AG09319 (cell line): ENCODE data around the gene USP6.

Experiments used
- DNase-seq: peaks from one replicate; pipeline ENCODE4 v3.0.0-alpha.2; 2010; ENCODE audit warnings: low read depth; ENCODE audit errors: extremely low read depth
- TF ChIP-seq, protein P1 (sequence below): IDR thresholded peaks from 2 replicates; pipeline ENCODE4 v1.5.1; 2011; ENCODE audit warnings: low read depth, mild to moderate bottlenecking, inconsistent platforms, low read length, moderate library complexity

USP6 gene

DNA sequence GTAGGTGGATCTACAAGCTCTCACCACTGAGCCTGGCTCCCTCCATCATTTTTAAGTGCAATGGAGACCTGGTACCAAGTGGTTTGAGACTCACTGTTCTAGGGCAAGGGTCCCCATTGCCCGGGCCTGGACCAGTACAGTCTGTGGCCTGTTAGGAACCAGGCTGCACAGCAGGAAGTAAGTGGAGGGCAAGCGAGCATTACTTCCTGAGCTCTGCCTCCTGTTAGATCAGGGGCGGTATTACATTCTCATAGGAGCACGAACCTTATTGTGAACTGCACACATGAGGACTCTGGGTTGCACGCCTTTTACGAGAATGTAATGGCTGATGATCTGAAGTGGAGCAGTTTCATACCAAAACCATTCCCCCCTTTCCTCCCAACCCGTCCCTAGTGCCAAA lies 82.6 kb downstream of the USP6 start:
- DNase-seq = no peak
- TF ChIP-seq, protein P1, sequence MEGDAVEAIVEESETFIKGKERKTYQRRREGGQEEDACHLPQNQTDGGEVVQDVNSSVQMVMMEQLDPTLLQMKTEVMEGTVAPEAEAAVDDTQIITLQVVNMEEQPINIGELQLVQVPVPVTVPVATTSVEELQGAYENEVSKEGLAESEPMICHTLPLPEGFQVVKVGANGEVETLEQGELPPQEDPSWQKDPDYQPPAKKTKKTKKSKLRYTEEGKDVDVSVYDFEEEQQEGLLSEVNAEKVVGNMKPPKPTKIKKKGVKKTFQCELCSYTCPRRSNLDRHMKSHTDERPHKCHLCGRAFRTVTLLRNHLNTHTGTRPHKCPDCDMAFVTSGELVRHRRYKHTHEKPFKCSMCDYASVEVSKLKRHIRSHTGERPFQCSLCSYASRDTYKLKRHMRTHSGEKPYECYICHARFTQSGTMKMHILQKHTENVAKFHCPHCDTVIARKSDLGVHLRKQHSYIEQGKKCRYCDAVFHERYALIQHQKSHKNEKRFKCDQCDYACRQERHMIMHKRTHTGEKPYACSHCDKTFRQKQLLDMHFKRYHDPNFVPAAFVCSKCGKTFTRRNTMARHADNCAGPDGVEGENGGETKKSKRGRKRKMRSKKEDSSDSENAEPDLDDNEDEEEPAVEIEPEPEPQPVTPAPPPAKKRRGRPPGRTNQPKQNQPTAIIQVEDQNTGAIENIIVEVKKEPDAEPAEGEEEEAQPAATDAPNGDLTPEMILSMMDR = no peak

DNA sequence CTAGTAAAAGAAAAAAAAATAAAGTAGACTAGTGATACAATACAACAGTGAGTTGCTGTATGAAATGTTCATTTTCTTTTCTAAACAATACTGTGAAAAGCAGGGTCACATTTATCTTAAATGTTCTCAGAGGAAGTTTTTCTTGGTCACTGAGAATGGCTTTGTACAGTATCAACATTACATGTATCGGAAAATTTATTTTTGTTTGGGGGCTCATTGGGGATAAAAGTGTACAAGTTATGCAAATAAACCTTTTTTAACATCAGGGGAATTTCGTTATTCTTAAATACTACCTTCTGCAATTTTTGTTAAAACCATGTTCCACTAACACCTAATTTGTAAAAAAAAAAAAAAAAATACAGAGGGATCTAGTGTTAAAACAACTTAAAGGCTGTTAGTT lies 84.5 kb downstream of the USP6 start:
- no peak for DNase-seq
- TF ChIP-seq, protein P1 = no peak

DNA sequence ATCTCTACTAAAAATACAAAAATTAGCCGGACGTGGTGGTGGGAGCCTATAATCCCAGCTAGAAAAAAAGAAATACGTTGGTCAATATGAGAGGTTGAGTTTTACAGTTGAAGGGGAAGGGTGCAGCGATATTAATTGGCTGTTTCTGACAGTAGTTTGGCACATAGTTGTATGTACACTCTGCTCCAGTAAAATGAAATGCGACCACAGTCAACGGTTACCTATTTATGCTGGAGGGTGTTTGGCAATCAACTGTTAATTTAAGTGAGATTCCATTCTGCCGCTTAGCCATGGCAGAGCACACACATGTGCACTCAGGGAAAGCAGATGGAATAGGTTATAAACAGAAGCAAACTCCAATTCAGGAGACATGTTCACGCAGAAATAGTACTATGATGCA lies 85.2 kb downstream of the USP6 start:
- TF ChIP-seq, protein P1 = no peak
- DNase-seq = no peak

DNA sequence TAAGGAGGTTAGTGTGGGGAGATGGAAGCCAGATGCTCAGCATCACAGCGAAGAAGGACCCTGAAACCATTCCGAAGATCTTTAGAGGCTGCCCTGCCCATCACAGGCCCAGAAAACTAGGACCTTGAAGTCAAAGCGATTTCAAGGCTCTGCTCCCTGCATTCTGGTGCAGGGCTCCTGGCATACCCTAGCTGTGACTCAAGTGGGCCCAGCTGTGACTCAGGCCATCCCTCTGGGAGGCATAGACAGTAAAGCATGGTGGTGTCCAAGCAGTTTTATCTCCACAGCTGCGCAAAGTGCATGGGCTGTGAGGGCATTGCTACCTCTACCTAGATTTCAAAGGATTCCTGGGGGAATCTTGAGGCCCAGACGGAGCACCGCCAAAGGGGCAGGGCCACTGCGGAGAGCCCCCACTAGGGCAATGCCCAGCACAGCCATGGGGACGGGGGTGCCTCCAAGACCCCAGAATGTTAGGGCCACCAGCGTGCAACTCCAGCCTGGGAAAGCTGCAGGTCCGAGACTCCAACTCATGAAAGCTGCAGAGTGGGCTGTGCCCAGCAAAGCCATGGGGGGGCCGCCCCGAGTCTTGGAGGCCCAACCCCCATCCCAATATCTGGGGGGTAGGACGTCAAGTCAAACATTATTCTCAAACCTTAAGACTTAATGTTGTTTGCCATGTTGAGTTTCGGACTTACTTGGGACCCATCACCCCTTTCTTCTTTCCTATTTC lies 87.5 kb downstream of the USP6 start:
- TF ChIP-seq, protein P1 = no peak
- DNase-seq = no peak

DNA sequence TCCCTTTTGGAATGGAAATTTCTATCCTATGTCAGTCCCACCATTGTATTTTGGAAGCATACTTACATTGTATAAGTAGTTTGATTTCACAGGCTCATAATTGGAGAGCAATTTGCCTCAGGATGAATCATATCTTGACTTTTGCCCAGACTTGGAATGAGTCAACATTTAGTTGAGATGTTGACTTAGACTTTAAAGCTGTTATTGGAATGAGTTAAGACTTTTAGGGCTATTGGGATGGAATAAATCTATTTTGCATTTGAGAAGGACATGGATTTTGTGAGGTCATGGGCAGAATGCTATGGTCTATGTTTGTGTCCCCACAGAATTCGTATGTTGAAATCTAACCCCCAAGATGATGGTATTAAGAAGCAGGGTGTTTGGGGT lies 88.1 kb downstream of the USP6 start:
- TF ChIP-seq, protein P1 = no peak
- no peak for DNase-seq

DNA sequence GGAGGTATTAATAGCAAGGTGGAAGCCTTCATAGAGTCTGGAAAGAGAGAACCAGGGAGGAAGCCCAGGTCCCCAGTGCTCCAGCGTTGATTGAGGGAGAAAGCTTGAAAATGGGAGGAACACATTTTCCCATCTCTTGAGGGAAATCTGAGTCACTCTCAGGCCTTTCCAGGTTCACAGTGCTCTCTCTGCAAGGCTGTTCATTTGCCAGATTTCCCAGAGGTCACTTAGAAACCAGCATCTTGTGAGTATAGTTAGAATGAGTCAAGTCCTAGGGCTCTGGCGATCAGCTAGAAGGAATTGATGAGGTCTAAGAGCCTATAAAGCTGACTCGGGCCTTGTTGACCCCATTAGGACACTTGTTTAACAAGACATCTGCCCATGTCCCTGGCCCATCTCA lies 93.6 kb downstream of the USP6 start:
- DNase-seq = no peak
- TF ChIP-seq, protein P1 = no peak

DNA sequence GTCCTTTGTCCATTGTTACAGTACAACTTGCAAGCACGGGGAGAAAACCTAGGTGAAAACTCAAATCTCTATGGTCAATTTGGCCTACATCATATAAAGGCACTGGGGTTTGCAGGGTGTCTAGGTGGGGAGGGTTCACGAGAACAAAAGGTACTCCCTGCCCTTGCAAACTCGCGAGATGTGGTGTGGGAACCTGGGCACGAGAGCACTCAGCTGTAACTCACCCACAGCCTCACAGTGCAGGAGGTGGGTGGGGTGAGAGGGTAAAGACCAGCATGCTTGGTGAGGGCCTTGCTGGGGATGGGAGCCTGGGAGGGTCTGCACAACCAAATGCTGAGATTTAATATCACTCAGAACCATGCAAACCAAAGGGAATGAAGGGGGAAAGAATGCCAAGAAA lies 94.3 kb downstream of the USP6 start:
- no peak for DNase-seq
- TF ChIP-seq, protein P1 = no peak
